Liver (tissue), 9 donors: ENCODE measurements around the gene PDCD7. TPM values are rescaled to one million over a fixed set of nuclear protein-coding genes. Genes with fewer than 3 reads are reported as not detected.

Source experiments
- DNase-seq: peaks from one replicate; pipeline ENCODE4 v3.0.0-alpha.2; 2017; ENCODE audit warnings: low spot score
- H3K27ac ChIP-seq, 2 donors: one replicate each; pipeline ENCODE4 v1.7.0; 2013; ENCODE audit warnings: inconsistent platforms in 2 of 2, low read length in 2 of 2, control low read depth in 1 of 2, low read depth in 1 of 2, mild to moderate bottlenecking in 1 of 2
- H3K27me3 ChIP-seq, 4 donors: one replicate each; pipeline versions ENCODE4 v1.6.1 to v1.7.0; 2013; ENCODE audit warnings: low read length in 3 of 4, inconsistent platforms in 1 of 4, mild to moderate bottlenecking in 1 of 4, moderate library complexity in 1 of 4; ENCODE audit not compliant: control insufficient read depth in 4 of 4, insufficient read depth in 4 of 4
- H3K36me3 ChIP-seq, 4 donors: one replicate each; pipeline versions ENCODE4 v1.6.1 to v1.7.0; 2013; ENCODE audit warnings: low read length in 3 of 4, mild to moderate bottlenecking in 3 of 4, low read depth in 1 of 4, moderate library complexity in 1 of 4; ENCODE audit not compliant: control insufficient read depth in 4 of 4, insufficient read depth in 3 of 4
- H3K4me1 ChIP-seq, 4 donors: one replicate each; pipeline versions ENCODE4 v1.6.1 to v1.7.0; 2013; ENCODE audit warnings: low read length in 3 of 4, mild to moderate bottlenecking in 3 of 4, moderate library complexity in 1 of 4; ENCODE audit not compliant: control insufficient read depth in 4 of 4, insufficient read depth in 4 of 4
- H3K4me3 ChIP-seq, 3 donors: one replicate each; pipeline versions ENCODE4 v1.6.1 to v1.7.0; 2013; ENCODE audit warnings: low read length in 3 of 3, control low read depth in 1 of 3, low read depth in 1 of 3, mild to moderate bottlenecking in 1 of 3
- H3K9ac ChIP-seq, 2 donors: one replicate each; pipeline ENCODE4 v1.7.0; 2013; ENCODE audit warnings: low read length in 2 of 2, mild to moderate bottlenecking in 2 of 2, moderate library complexity in 2 of 2, control low read depth in 1 of 2, low read depth in 1 of 2
- H3K9me3 ChIP-seq, 4 donors: one replicate each; pipeline versions ENCODE4 v1.6.1 to v1.7.0; 2013; ENCODE audit warnings: low read length in 3 of 4; ENCODE audit not compliant: control insufficient read depth in 4 of 4
- ATF3 ChIP-seq: IDR thresholded peaks from 2 replicates; pipeline ENCODE4 v1.6.1; 2016; ENCODE audit warnings: antibody characterized with exemption
- EGR1 ChIP-seq, 2 donors: IDR thresholded peaks; 2 replicates each; pipeline ENCODE4 v1.6.1; 2016 to 2018; ENCODE audit warnings: antibody characterized with exemption in 2 of 2, low read depth in 2 of 2
- FOXA1 ChIP-seq: IDR thresholded peaks from 2 replicates; pipeline ENCODE4 v1.6.1; 2016; ENCODE audit warnings: antibody characterized with exemption
- FOXA2 ChIP-seq: IDR thresholded peaks from 2 replicates; pipeline ENCODE4 v1.6.1; 2016; ENCODE audit warnings: antibody characterized with exemption
- GABPA ChIP-seq, 2 donors: IDR thresholded peaks in 1 of 2; conservative IDR thresholded peaks in 1 of 2; 2 replicates each; pipeline ENCODE4 v1.6.1; 2016; ENCODE audit warnings: antibody characterized with exemption in 2 of 2, mild to moderate bottlenecking in 1 of 2, moderate library complexity in 1 of 2
- HNF4A ChIP-seq, 2 donors: conservative IDR thresholded peaks; 2 replicates each; pipeline ENCODE4 v1.6.1; 2016; ENCODE audit warnings: antibody characterized with exemption in 2 of 2, mild to moderate bottlenecking in 2 of 2
- HNF4G ChIP-seq: IDR thresholded peaks from 2 replicates; pipeline ENCODE4 v1.6.1; 2016; ENCODE audit warnings: antibody characterized with exemption
- JUND ChIP-seq, 2 donors: IDR thresholded peaks; 2 replicates each; pipeline ENCODE4 v1.6.1; 2016; ENCODE audit warnings: antibody characterized with exemption in 2 of 2
- MAX ChIP-seq: IDR thresholded peaks from 2 replicates; pipeline ENCODE4 v1.6.1; 2016; ENCODE audit warnings: antibody characterized with exemption
- NR2F2 ChIP-seq: IDR thresholded peaks from 2 replicates; pipeline ENCODE4 v1.6.1; 2016; ENCODE audit warnings: antibody characterized with exemption
- RAD21 ChIP-seq, 2 donors: IDR thresholded peaks; 2 replicates each; pipeline ENCODE4 v1.6.1; 2016; ENCODE audit warnings: antibody characterized with exemption in 2 of 2, mild to moderate bottlenecking in 2 of 2
- RXRA ChIP-seq, 2 donors: IDR thresholded peaks; 2 replicates each; pipeline ENCODE4 v1.6.1; 2017 to 2018; ENCODE audit warnings: antibody characterized with exemption in 2 of 2, mild to moderate bottlenecking in 1 of 2
- SP1 ChIP-seq: IDR thresholded peaks from 2 replicates; pipeline ENCODE4 v1.6.1; 2018; ENCODE audit warnings: antibody characterized with exemption, mild to moderate bottlenecking
- TAF1 ChIP-seq: conservative IDR thresholded peaks from 2 replicates; pipeline ENCODE4 v1.6.1; 2016; ENCODE audit warnings: antibody characterized with exemption, mild to moderate bottlenecking
- YY1 ChIP-seq: IDR thresholded peaks from 2 replicates; pipeline ENCODE4 v1.6.1; 2016; ENCODE audit warnings: antibody characterized with exemption, mild to moderate bottlenecking
- WGBS: extraction: QIAGEN DNeasy Blood & Tissue Kit; methylation state at CpG from one replicate; pipeline ENCODE4 v1.1.7; 2013; 5-methylcytosine and 5-hydroxymethylcytosine counted together
- polyA plus RNA-seq, 2 donors: library from polyadenylated mRNA; stranded (reverse) in 1 of 2; unstranded in 1 of 2; fragments of 200-250 nt in 1 of 2; fragments of >200 nt in 1 of 2; fragmentation: Nextera tagmentation in 1 of 2; extraction: Ambion mirVana in 1 of 2; gene quantifications; one replicate each; pipeline versions ENCODE4 v1.2.1 to v1.2.3, GENCODE V29; 2013 to 2015
- total RNA-seq, 2 donors: library from RNA; depleted of rRNA; stranded (reverse); fragments of >200 nt; gene quantifications; one replicate each; pipeline ENCODE4 v1.2.3, GENCODE V29; 2014
- TF ChIP-seq, protein P1 (sequence below): fragments of 150-350 bp; IDR thresholded peaks from 2 replicates; pipeline ENCODE4 v1.5.1; 2017; ENCODE audit warnings: improper control_type of control experiment, low read depth, low read length; ENCODE audit not compliant: missing input control
- TF ChIP-seq, protein P2 (sequence below): IDR thresholded peaks from 2 replicates; pipeline ENCODE4 v1.6.1; 2016; ENCODE audit warnings: antibody characterized with exemption
- TF ChIP-seq, protein P3 (sequence below): IDR thresholded peaks from 2 replicates; pipeline ENCODE4 v1.6.1; 2016; ENCODE audit warnings: antibody characterized with exemption, mild to moderate bottlenecking
- donor health status: healthy.
- donor health status: healthy.
- donor health status: healthy.
- donor health status: healthy.
- donor health status: healthy.

Gene PDCD7
- total and polyA plus RNA-seq, 4 donors: 3.0 to 9.5 (median 6.7) TPM

GRCh38 chr15:65110676-65111292 is 22.8 kb downstream of the PDCD7 start:
- peak overlapping the region; percentile 70 to 74 for H3K27ac ChIP-seq
- no peaks in the 10 kb centered on the region for H3K27me3 ChIP-seq
- 65% methylated on average over 3 of the region's 3 CpGs for WGBS
- H3K9me3 ChIP-seq: no peaks in the 10 kb centered on the region
- H3K9ac ChIP-seq: no peak overlapping the region
- DNase-seq: no peak
- peaks cover 0 to 2% (median 0%) of the 10 kb centered on the region in 4 donors for H3K4me1 ChIP-seq
- peaks cover 6 to 31% (median 17%) of the 10 kb centered on the region in 4 donors for H3K36me3 ChIP-seq
- TF ChIP-seq SP1 (no peak), NR2F2 (peak; percentile 32)
- no peak overlapping the region for H3K4me3 ChIP-seq

GRCh38 chr15:65106011-65106590 is 27.5 kb downstream of the PDCD7 start:
- H3K9ac ChIP-seq: no peak overlapping the region
- no peak overlapping the region for H3K27ac ChIP-seq
- TF ChIP-seq, protein P1, sequence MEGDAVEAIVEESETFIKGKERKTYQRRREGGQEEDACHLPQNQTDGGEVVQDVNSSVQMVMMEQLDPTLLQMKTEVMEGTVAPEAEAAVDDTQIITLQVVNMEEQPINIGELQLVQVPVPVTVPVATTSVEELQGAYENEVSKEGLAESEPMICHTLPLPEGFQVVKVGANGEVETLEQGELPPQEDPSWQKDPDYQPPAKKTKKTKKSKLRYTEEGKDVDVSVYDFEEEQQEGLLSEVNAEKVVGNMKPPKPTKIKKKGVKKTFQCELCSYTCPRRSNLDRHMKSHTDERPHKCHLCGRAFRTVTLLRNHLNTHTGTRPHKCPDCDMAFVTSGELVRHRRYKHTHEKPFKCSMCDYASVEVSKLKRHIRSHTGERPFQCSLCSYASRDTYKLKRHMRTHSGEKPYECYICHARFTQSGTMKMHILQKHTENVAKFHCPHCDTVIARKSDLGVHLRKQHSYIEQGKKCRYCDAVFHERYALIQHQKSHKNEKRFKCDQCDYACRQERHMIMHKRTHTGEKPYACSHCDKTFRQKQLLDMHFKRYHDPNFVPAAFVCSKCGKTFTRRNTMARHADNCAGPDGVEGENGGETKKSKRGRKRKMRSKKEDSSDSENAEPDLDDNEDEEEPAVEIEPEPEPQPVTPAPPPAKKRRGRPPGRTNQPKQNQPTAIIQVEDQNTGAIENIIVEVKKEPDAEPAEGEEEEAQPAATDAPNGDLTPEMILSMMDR: no peak
- no peak for TF ChIP-seq EGR1 (IDR thresholded peaks at IDR 0.05; ENCODE audit: low read depth in 2 of 2)
- TF ChIP-seq, protein P2, sequence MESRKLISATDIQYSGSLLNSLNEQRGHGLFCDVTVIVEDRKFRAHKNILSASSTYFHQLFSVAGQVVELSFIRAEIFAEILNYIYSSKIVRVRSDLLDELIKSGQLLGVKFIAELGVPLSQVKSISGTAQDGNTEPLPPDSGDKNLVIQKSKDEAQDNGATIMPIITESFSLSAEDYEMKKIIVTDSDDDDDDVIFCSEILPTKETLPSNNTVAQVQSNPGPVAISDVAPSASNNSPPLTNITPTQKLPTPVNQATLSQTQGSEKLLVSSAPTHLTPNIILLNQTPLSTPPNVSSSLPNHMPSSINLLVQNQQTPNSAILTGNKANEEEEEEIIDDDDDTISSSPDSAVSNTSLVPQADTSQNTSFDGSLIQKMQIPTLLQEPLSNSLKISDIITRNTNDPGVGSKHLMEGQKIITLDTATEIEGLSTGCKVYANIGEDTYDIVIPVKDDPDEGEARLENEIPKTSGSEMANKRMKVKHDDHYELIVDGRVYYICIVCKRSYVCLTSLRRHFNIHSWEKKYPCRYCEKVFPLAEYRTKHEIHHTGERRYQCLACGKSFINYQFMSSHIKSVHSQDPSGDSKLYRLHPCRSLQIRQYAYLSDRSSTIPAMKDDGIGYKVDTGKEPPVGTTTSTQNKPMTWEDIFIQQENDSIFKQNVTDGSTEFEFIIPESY: no peak
- TF ChIP-seq NR2F2: no peak
- no peak for TF ChIP-seq RXRA (IDR thresholded peaks at IDR 0.05)
- TF ChIP-seq ATF3: no peak
- no peak for TF ChIP-seq FOXA2
- TF ChIP-seq, protein P3, sequence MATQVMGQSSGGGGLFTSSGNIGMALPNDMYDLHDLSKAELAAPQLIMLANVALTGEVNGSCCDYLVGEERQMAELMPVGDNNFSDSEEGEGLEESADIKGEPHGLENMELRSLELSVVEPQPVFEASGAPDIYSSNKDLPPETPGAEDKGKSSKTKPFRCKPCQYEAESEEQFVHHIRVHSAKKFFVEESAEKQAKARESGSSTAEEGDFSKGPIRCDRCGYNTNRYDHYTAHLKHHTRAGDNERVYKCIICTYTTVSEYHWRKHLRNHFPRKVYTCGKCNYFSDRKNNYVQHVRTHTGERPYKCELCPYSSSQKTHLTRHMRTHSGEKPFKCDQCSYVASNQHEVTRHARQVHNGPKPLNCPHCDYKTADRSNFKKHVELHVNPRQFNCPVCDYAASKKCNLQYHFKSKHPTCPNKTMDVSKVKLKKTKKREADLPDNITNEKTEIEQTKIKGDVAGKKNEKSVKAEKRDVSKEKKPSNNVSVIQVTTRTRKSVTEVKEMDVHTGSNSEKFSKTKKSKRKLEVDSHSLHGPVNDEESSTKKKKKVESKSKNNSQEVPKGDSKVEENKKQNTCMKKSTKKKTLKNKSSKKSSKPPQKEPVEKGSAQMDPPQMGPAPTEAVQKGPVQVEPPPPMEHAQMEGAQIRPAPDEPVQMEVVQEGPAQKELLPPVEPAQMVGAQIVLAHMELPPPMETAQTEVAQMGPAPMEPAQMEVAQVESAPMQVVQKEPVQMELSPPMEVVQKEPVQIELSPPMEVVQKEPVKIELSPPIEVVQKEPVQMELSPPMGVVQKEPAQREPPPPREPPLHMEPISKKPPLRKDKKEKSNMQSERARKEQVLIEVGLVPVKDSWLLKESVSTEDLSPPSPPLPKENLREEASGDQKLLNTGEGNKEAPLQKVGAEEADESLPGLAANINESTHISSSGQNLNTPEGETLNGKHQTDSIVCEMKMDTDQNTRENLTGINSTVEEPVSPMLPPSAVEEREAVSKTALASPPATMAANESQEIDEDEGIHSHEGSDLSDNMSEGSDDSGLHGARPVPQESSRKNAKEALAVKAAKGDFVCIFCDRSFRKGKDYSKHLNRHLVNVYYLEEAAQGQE: no peak
- TF ChIP-seq TAF1: no peak
- TF ChIP-seq FOXA1: no peak
- TF ChIP-seq RAD21 (IDR thresholded peaks at IDR 0.05): no peak
- TF ChIP-seq HNF4A (conservative IDR thresholded peaks at IDR 0.05): no peak
- no peak for TF ChIP-seq JUND (IDR thresholded peaks at IDR 0.05)
- no peak for TF ChIP-seq MAX
- TF ChIP-seq SP1: no peak
- no peak for TF ChIP-seq GABPA (IDR thresholded peaks at IDR 0.05 in 1 of 2, conservative IDR thresholded peaks at IDR 0.05 in 1 of 2)
- no peak for TF ChIP-seq HNF4G
- TF ChIP-seq YY1: no peak
- H3K36me3 ChIP-seq: peaks cover 0 to 8% (median 5%) of the 10 kb centered on the region in 4 donors
- peaks cover 0 to 2% (median 0%) of the 10 kb centered on the region in 4 donors for H3K4me1 ChIP-seq
- no peaks in the 10 kb centered on the region for H3K27me3 ChIP-seq
- H3K4me3 ChIP-seq: no peak overlapping the region
- DNase-seq: no peak
- H3K9me3 ChIP-seq: no peaks in the 10 kb centered on the region
- WGBS: 89% methylated on average over 6 of the region's 6 CpGs
